Mononuclear cell (primary cell): Measurements from ENCODE around the gene GLOD4. TPM values are rescaled to one million over a fixed set of nuclear protein-coding genes. Genes with fewer than 3 reads are reported as not detected.
"Not testable (repeated sequence)": the region's sequence is repeated elsewhere in the genome, so short reads cannot be mapped to it uniquely, and the experiment has no call there.

Experiments
- H3K27me3 ChIP-seq: 2 replicates; pipeline ENCODE4 v1.6.0; 2011; ENCODE audit warnings: low read length, control low read depth; ENCODE audit not compliant: insufficient read depth
- H3K4me1 ChIP-seq: 2 replicates; pipeline ENCODE4 v1.5.1; 2011; ENCODE audit warnings: mild to moderate bottlenecking, low read length, control low read depth; ENCODE audit not compliant: insufficient read depth
- H3K4me3 ChIP-seq: 2 replicates; pipeline ENCODE4 v1.5.1; 2011; ENCODE audit warnings: mild to moderate bottlenecking, low read length, moderate library complexity
- H3K9me3 ChIP-seq: 2 replicates; pipeline ENCODE4 v1.5.1; 2011; ENCODE audit warnings: low read depth, mild to moderate bottlenecking, control low read depth, low read length
- total RNA-seq: library from RNA; depleted of rRNA; stranded (reverse); fragments of >200 nt; gene quantifications from one replicate; pipeline ENCODE4 v1.2.3, GENCODE V29; 2012

GLOD4 gene
- total RNA-seq, 1 donor: 58.4 TPM

GRCh38 chr17:794876-795275 is 12.8 kb upstream of the GLOD4 start:
- Histone ChIP-seq H3K9me3 (no peaks in the 10 kb centered on the region), H3K4me1 (peaks cover 5% of the 10 kb centered on the region), H3K4me3 (no peak overlapping the region), H3K27me3 (no peaks in the 10 kb centered on the region)

GRCh38 chr17:792277-792676 is 10.2 kb upstream of the GLOD4 start:
- H3K27me3 ChIP-seq: no peaks in the 10 kb centered on the region
- peaks cover 5% of the 10 kb centered on the region for H3K4me1 ChIP-seq
- H3K9me3 ChIP-seq: no peaks in the 10 kb centered on the region
- no peak overlapping the region for H3K4me3 ChIP-seq

- Histone ChIP-seq H3K9me3 (no peaks in the 10 kb centered on the region), H3K4me1 (peaks cover 5% of the 10 kb centered on the region), H3K4me3 (no peak overlapping the region), H3K27me3 (no peaks in the 10 kb centered on the region)
Measured at GRCh38 chr17:791829-792228, 9.7 kb upstream of the GLOD4 start.

GRCh38 chr17:790874-791247 is 8.8 kb upstream of the GLOD4 start:
- H3K4me3 ChIP-seq, H3K4me1 ChIP-seq, H3K27me3 ChIP-seq: not testable (repeated sequence)

GRCh38 chr17:789931-790873 is 8.1 kb upstream of the GLOD4 start:
- not testable (repeated sequence) for H3K27me3 ChIP-seq, H3K4me3 ChIP-seq, H3K9me3 ChIP-seq, H3K4me1 ChIP-seq

More at GRCh38 chr17:790874-791247, 8.8 kb upstream of the GLOD4 start:
- H3K9me3 ChIP-seq: not testable (repeated sequence)

- Histone ChIP-seq H3K27me3 (no peaks in the 10 kb centered on the region), H3K4me3 (no peak overlapping the region), H3K4me1 (no peaks in the 10 kb centered on the region), H3K9me3 (no peaks in the 10 kb centered on the region)
Measured at GRCh38 chr17:789160-789840, 7.2 kb upstream of the GLOD4 start.

GRCh38 chr17:788551-788950 is 6.5 kb upstream of the GLOD4 start:
- peaks cover under 1% of the 10 kb centered on the region for H3K4me1 ChIP-seq
- no peak overlapping the region for H3K4me3 ChIP-seq
- H3K9me3 ChIP-seq: no peaks in the 10 kb centered on the region
- no peaks in the 10 kb centered on the region for H3K27me3 ChIP-seq

- Histone ChIP-seq H3K9me3 (no peaks in the 10 kb centered on the region), H3K27me3 (no peaks in the 10 kb centered on the region)
Measured at GRCh38 chr17:787641-788221, 5.7 kb upstream of the GLOD4 start.

GRCh38 chr17:785901-786300 is 3.8 kb upstream of the GLOD4 start:
- H3K4me3 ChIP-seq, H3K9me3 ChIP-seq: not testable (repeated sequence)

More at GRCh38 chr17:787641-788221, 5.7 kb upstream of the GLOD4 start:
- peaks cover 9% of the 10 kb centered on the region for H3K4me1 ChIP-seq
- H3K4me3 ChIP-seq: no peak overlapping the region

GRCh38 chr17:784143-784542 is 2.1 kb upstream of the GLOD4 start:
- Histone ChIP-seq H3K4me1 (peaks cover 19% of the 10 kb centered on the region), H3K27me3 (no peaks in the 10 kb centered on the region), H3K9me3 (no peaks in the 10 kb centered on the region), H3K4me3 (no peak overlapping the region)

More at GRCh38 chr17:785901-786300, 3.8 kb upstream of the GLOD4 start:
- peaks cover 17% of the 10 kb centered on the region for H3K4me1 ChIP-seq
- not testable (repeated sequence) for H3K27me3 ChIP-seq

GRCh38 chr17:778096-778495 is 4.0 kb downstream of the GLOD4 start:
- Histone ChIP-seq H3K27me3 (no peaks in the 10 kb centered on the region), H3K4me1 (peaks cover 14% of the 10 kb centered on the region), H3K4me3 (no peak overlapping the region), H3K9me3 (no peaks in the 10 kb centered on the region)

GRCh38 chr17:774313-774584 is 7.8 kb downstream of the GLOD4 start:
- H3K4me1 ChIP-seq: no peaks in the 10 kb centered on the region
- no peaks in the 10 kb centered on the region for H3K27me3 ChIP-seq
- H3K9me3 ChIP-seq: no peaks in the 10 kb centered on the region
- no peak overlapping the region for H3K4me3 ChIP-seq

- H3K9me3 ChIP-seq: no peaks in the 10 kb centered on the region
- no peaks in the 10 kb centered on the region for H3K4me1 ChIP-seq
- no peak overlapping the region for H3K4me3 ChIP-seq
- H3K27me3 ChIP-seq: no peaks in the 10 kb centered on the region
Measured at GRCh38 chr17:773467-774312, 8.4 kb downstream of the GLOD4 start.

- Histone ChIP-seq H3K9me3 (no peaks in the 10 kb centered on the region), H3K27me3 (no peaks in the 10 kb centered on the region), H3K4me1 (no peaks in the 10 kb centered on the region), H3K4me3 (no peak overlapping the region)
Measured at GRCh38 chr17:773016-773415, 9.1 kb downstream of the GLOD4 start.

GRCh38 chr17:767076-767475 is 15.0 kb downstream of the GLOD4 start:
- Histone ChIP-seq H3K4me1 (no peaks in the 10 kb centered on the region), H3K27me3 (no peaks in the 10 kb centered on the region), H3K4me3 (no peak overlapping the region), H3K9me3 (no peaks in the 10 kb centered on the region)
